Common myeloid progenitor, CD34-positive (primary cell): ENCODE measurements around the gene TP53I11. TPM values are rescaled to one million over a fixed set of nuclear protein-coding genes. Genes with fewer than 3 reads are reported as not detected.

ENCODE experiments used
- CTCF ChIA-PET: fragments of 350-600 bp; sonication (Branson Sonifier 250); formaldehyde crosslinking; loops from one replicate; lab custom pipeline; 2021; ENCODE audit warnings: antibody characterized with exemption; lab: Charles Lee
- POLR2A ChIA-PET: fragments of 350-600 bp; sonication (Branson Sonifier 250); formaldehyde crosslinking; loops from one replicate; lab custom pipeline; 2021; ENCODE audit warnings: antibody characterized with exemption; lab: Charles Lee
- DNase-seq, 3 donors: peaks; one replicate each; pipeline versions ENCODE4 v3.0.0 to v3.0.0-alpha.2; 2013
- H3K27ac ChIP-seq, 2 experiments: 1 replicate in 1 of 2; 2 replicates in 1 of 2; pipeline ENCODE4 v1.7.0; 2013; ENCODE audit warnings: inconsistent platforms in 2 of 2, low read length in 2 of 2, mild to moderate bottlenecking in 2 of 2, low read depth in 1 of 2, moderate library complexity in 1 of 2; ENCODE audit not compliant: severe bottlenecking in 2 of 2, insufficient read depth in 1 of 2, poor library complexity in 1 of 2
- H3K27me3 ChIP-seq, 5 experiments: replicated peaks in 2 of 5; 1 replicate in 3 of 5; 2 replicates in 2 of 5; pipeline versions ENCODE4 v1.6.1 to v1.7.0; 2013; ENCODE audit warnings: low read length in 4 of 5, mild to moderate bottlenecking in 2 of 5, moderate library complexity in 2 of 5, inconsistent platforms in 1 of 5; ENCODE audit not compliant: insufficient read depth in 5 of 5, control insufficient read depth in 4 of 5
- H3K36me3 ChIP-seq, 4 experiments: 1 replicate in 2 of 4; 2 replicates in 2 of 4; pipeline versions ENCODE4 v1.6.1 to v1.7.0; 2013; ENCODE audit warnings: low read length in 3 of 4, control low read depth in 1 of 4, mild to moderate bottlenecking in 1 of 4; ENCODE audit not compliant: control insufficient read depth in 4 of 4, insufficient read depth in 4 of 4
- H3K4me1 ChIP-seq, 4 experiments: 1 replicate in 3 of 4; 2 replicates in 1 of 4; pipeline versions ENCODE4 v1.6.1 to v1.7.1; 2013; ENCODE audit warnings: low read length in 3 of 4, mild to moderate bottlenecking in 3 of 4, control low read depth in 1 of 4, inconsistent platforms in 1 of 4, moderate library complexity in 1 of 4; ENCODE audit not compliant: control insufficient read depth in 4 of 4, insufficient read depth in 4 of 4; ENCODE audit errors: control extremely low read depth in 1 of 4
- H3K4me3 ChIP-seq, 7 experiments: 1 replicate in 4 of 7; 2 replicates in 3 of 7; pipeline versions ENCODE4 v1.5.1 to v1.7.0; 2013; ENCODE audit warnings: mild to moderate bottlenecking in 7 of 7, low read length in 6 of 7, moderate library complexity in 6 of 7, inconsistent platforms in 2 of 7, low read depth in 2 of 7, control low read depth in 1 of 7; ENCODE audit not compliant: insufficient read depth in 4 of 7, control insufficient read depth in 1 of 7; ENCODE audit errors: extremely low read depth in 1 of 7
- H3K9me3 ChIP-seq, 5 experiments: 1 replicate in 4 of 5; 2 replicates in 1 of 5; pipeline versions ENCODE4 v1.6.1 to v1.7.1; 2013; ENCODE audit warnings: low read length in 4 of 5, mild to moderate bottlenecking in 2 of 5, inconsistent platforms in 1 of 5, low read depth in 1 of 5, moderate library complexity in 1 of 5; ENCODE audit not compliant: control insufficient read depth in 4 of 5, insufficient read depth in 2 of 5; ENCODE audit errors: control extremely low read depth in 1 of 5
- WGBS: methylation state at CpG from one replicate; pipeline ENCODE4 v1.1.5; 2013; ENCODE audit not compliant: insufficient coverage; 5-methylcytosine and 5-hydroxymethylcytosine counted together
- polyA plus RNA-seq: library from polyadenylated mRNA; unstranded; fragments of 120-200 nt; gene quantifications from one replicate; pipeline ENCODE4 v1.2.1, GENCODE V29; 2013

TP53I11 gene, protein sequence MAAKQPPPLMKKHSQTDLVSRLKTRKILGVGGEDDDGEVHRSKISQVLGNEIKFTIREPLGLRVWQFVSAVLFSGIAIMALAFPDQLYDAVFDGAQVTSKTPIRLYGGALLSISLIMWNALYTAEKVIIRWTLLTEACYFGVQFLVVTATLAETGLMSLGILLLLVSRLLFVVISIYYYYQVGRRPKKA
- 10.2 TPM for polyA plus RNA-seq

- no peaks in the 10 kb centered on the region for H3K9me3 ChIP-seq
- peak within 1 kb of the TSS; percentile 51 to 86 (median 75) for H3K4me3 ChIP-seq
- DNase-seq: peak; percentile 40 to 64 (median 50)
- ChIA-PET CTCF (interaction anchor here (0.6 to 1.3 kb wide), 10 partner anchors 8 to 153 kb away, joined by 3 to 8 read pairs (median 3); no protein-coding TSS in a partner anchor), POLR2A (no interaction called here)
- peaks cover 0 to 35% (median 34%) of the 10 kb centered on the region in 4 experiments for H3K4me1 ChIP-seq
- 13% methylated on average over 59 of the region's 83 CpGs for WGBS
- no peak within 1 kb of the TSS for H3K27ac ChIP-seq
- H3K27me3 ChIP-seq: peaks cover 0 to 4% (median 0%) of the 10 kb centered on the region in 5 experiments
- H3K36me3 ChIP-seq: no peaks in the 10 kb centered on the region
These were observed at the start of gene TP53I11 for GRCh38 chr11:44950625-44951476. Gene TP53I11, minus strand, starts transcription at chr11:44950883. Its CDS starts 12,548 bp downstream, at chr11:44938335.

GRCh38 chr11:44999068-44999467, 48.4 kb upstream of the TP53I11 start:
- H3K36me3 ChIP-seq: no peaks in the 10 kb centered on the region
- no CpG with 5 or more reads among the region's 2 CpGs for WGBS
- CTCF ChIA-PET: interaction anchor here (1.1 to 1.5 kb wide), 3 partner anchors 19 to 63 kb away, joined by 3 to 5 read pairs (median 4); no protein-coding TSS in a partner anchor
- POLR2A ChIA-PET: interaction anchor here (0.6 kb wide), 1 partner anchor 63 kb away, joined by 5 read pairs; no protein-coding TSS in a partner anchor
- no peak overlapping the region for H3K4me3 ChIP-seq
- no peaks in the 10 kb centered on the region for H3K27me3 ChIP-seq
- no peaks in the 10 kb centered on the region for H3K9me3 ChIP-seq
- DNase-seq: no peak
- no peak overlapping the region for H3K27ac ChIP-seq
- H3K4me1 ChIP-seq: no peaks in the 10 kb centered on the region

DNA sequence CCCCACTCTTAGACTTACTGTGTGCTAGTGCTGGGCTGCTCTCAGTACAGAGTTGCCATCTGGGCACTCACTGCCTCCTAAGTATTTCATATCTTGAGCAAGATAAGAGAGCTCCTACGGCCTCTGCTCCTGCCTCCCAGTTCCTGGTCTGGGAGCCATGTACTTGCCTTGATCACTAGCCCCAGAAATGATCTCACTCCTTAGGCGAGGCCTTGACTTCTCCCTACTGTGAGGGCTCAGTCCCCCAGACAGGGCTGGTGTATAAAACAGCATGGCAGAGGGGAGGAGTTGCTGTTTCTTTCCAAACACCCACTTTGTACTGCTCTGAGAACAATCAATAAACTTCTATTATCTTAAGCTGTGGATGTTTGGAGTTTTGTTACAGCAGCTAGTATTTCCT, 47.4 kb upstream of the TP53I11 start:
- DNase-seq: no peak
- Histone ChIP-seq H3K27me3 (no peaks in the 10 kb centered on the region), H3K4me1 (no peaks in the 10 kb centered on the region), H3K36me3 (no peaks in the 10 kb centered on the region), H3K9me3 (no peaks in the 10 kb centered on the region), H3K27ac (no peak overlapping the region), H3K4me3 (no peak overlapping the region)
- POLR2A ChIA-PET: interaction anchor here (0.7 kb wide), 1 partner anchor 28 kb away, joined by 5 read pairs; no protein-coding TSS in a partner anchor
- WGBS: 70% methylated on average over 1 of the region's 2 CpGs
- CTCF ChIA-PET: interaction anchor here (1.1 to 1.5 kb wide), 4 partner anchors 18 to 62 kb away, joined by 3 to 5 read pairs (median 4); no protein-coding TSS in a partner anchor

- H3K27ac ChIP-seq: no peak overlapping the region
- H3K4me1 ChIP-seq: no peaks in the 10 kb centered on the region
- DNase-seq: no peak
- H3K36me3 ChIP-seq: no peaks in the 10 kb centered on the region
- WGBS: 59% methylated on average over 4 of the region's 5 CpGs
- H3K4me3 ChIP-seq: no peak overlapping the region
- POLR2A ChIA-PET: no interaction called here
- H3K9me3 ChIP-seq: no peaks in the 10 kb centered on the region
- CTCF ChIA-PET: interaction anchor here (1.4 kb wide), 1 partner anchor 20 kb away, joined by 4 read pairs; no protein-coding TSS in a partner anchor
- H3K27me3 ChIP-seq: no peaks in the 10 kb centered on the region
These were observed 46.9 kb upstream of the TP53I11 start for GRCh38 chr11:44997566-44997965.

DNA sequence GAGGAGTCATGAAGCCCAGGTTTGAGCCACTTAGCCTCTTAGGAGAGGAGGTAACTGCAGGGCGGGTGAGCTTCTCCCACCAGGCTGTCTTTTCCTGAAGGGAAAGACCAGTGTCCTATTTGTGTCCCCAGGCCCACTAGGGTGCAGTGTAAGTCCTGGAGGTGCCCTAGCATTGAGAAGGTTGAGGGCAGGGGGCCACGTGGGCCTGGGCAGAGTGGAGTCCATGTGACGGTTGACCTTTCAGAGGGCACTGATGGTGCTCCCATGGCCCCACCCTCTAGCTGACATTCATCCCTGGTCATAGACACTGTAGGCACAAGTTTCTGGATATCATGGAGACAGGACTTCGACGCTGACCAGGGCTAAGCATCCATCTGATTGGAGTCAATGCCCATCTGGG, 44.1 kb upstream of the TP53I11 start:
- H3K36me3 ChIP-seq: no peaks in the 10 kb centered on the region
- ChIA-PET CTCF (interaction anchor here (1.1 to 1.9 kb wide), 3 partner anchors 10 to 14 kb away, joined by 3 to 5 read pairs (median 3); no protein-coding TSS in a partner anchor), POLR2A (no interaction called here)
- H3K27ac ChIP-seq: no peak overlapping the region
- no peaks in the 10 kb centered on the region for H3K9me3 ChIP-seq
- DNase-seq: no peak
- whole genome bisulfite sequencing: 94% methylated on average over 4 of the region's 5 CpGs
- no peaks in the 10 kb centered on the region for H3K4me1 ChIP-seq
- no peak overlapping the region for H3K4me3 ChIP-seq
- no peaks in the 10 kb centered on the region for H3K27me3 ChIP-seq

DNA sequence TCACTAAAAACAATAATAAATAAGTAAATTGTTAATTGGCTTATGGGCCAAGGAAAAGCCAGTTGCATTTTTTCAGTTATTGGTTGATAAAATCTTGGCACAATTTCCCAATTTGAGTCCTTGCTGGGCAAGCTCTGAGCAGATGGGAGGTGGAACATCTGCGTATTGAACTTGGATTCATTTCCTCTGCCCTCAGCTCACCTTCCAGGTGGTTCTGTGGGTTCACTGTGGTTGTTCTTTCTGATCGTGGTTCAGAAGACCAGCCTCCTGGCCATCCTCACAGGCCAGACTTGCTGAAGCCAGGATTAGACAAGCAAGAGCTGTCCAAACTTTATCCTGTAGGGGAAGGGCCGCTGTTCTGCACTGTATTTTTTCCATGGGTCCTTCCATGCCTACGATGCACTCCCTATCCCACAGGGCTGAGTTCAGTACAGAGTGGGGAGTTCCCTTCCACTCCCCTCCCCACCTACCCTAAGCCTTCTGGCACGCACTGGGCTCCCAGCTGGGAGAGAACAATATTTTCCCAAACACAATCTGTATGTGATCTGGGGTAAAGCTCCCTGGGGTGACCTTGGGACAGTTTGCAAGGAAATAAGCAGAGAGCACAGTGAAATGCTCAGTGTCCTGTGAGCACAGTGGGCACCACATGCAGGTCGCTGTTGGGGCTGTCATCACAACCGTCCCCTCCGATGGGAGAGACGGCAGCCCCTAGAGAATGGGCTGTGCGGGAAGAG, 43.5 kb upstream of the TP53I11 start:
- CTCF ChIA-PET: interaction anchor here (1.1 to 1.9 kb wide), 2 partner anchors 9 to 13 kb away, joined by 3 to 5 read pairs; no protein-coding TSS in a partner anchor
- Histone ChIP-seq H3K27me3 (no peaks in the 10 kb centered on the region), H3K4me1 (no peaks in the 10 kb centered on the region), H3K9me3 (no peaks in the 10 kb centered on the region), H3K4me3 (no peak overlapping the region), H3K36me3 (no peaks in the 10 kb centered on the region), H3K27ac (no peak overlapping the region)
- 97% methylated on average over 7 of the region's 10 CpGs for WGBS
- POLR2A ChIA-PET: no interaction called here
- no peak for DNase-seq
